Glutamatergic neuron (in vitro differentiated cells): ENCODE data around the gene CCDC43. TPM values are rescaled to one million over a fixed set of nuclear protein-coding genes. Genes with fewer than 3 reads are reported as not detected.
"Not testable (repeated sequence)": the region's sequence is repeated elsewhere in the genome, so short reads cannot be mapped to it uniquely, and the experiment has no call there.

Experiments used
- DNase-seq: peaks from one replicate; pipeline ENCODE4 v3.0.0; 2022
- H3K27ac Mint-ChIP-seq: one replicate; pipeline ENCODE4 v1.8.0; 2020; ENCODE audit warnings: mild to moderate bottlenecking, mixed read lengths, inconsistent platforms; ENCODE audit not compliant: unreplicated experiment
- H3K27me3 Mint-ChIP-seq: one replicate; pipeline ENCODE4 v1.8.0; 2020; ENCODE audit warnings: mild to moderate bottlenecking, moderate library complexity, mixed read lengths, inconsistent platforms; ENCODE audit not compliant: unreplicated experiment
- H3K36me3 Mint-ChIP-seq: one replicate; pipeline ENCODE4 v1.8.0; 2020; ENCODE audit warnings: mild to moderate bottlenecking, mixed read lengths, inconsistent platforms; ENCODE audit not compliant: unreplicated experiment
- H3K4me1 Mint-ChIP-seq: one replicate; pipeline ENCODE4 v1.8.0; 2020; ENCODE audit warnings: mild to moderate bottlenecking, low read depth, mixed read lengths, inconsistent platforms; ENCODE audit not compliant: unreplicated experiment
- H3K4me3 Mint-ChIP-seq: one replicate; pipeline ENCODE4 v1.8.0; 2020; ENCODE audit warnings: mild to moderate bottlenecking, mixed read lengths, inconsistent platforms; ENCODE audit not compliant: unreplicated experiment
- H3K9me3 Mint-ChIP-seq: one replicate; pipeline ENCODE4 v1.8.0; 2020; ENCODE audit warnings: mild to moderate bottlenecking, moderate library complexity, mixed read lengths, inconsistent platforms; ENCODE audit not compliant: unreplicated experiment
- total RNA-seq: library from RNA; stranded (reverse); fragmentation: NEBNext Ultra II Directional; extraction: Animal tissue kit (Norgen Biotek cat#: 25700); gene quantifications from one replicate; pipeline ENCODE4 v1.2.1, GENCODE V29; 2021; ENCODE audit not compliant: unreplicated experiment
- TF ChIP-seq, protein P1 (sequence below): fragments of 200-600 bp; sonication (generic); IDR thresholded peaks from one replicate; pipeline ENCODE4 v1.5.0; 2021; ENCODE audit not compliant: partially characterized antibody, unreplicated experiment

The CCDC43 gene
- total RNA-seq, 1 donor from 2014 or later, result 22.9 TPM

- Mint-ChIP-seq H3K4me1 (no peaks in the 10 kb centered on the region), H3K4me3 (no peak overlapping the region), H3K27ac (no peak overlapping the region), H3K36me3 (no peaks in the 10 kb centered on the region), H3K27me3 (no peaks in the 10 kb centered on the region), H3K9me3 (no peaks in the 10 kb centered on the region)
- no peak for DNase-seq
- TF ChIP-seq, protein P1, sequence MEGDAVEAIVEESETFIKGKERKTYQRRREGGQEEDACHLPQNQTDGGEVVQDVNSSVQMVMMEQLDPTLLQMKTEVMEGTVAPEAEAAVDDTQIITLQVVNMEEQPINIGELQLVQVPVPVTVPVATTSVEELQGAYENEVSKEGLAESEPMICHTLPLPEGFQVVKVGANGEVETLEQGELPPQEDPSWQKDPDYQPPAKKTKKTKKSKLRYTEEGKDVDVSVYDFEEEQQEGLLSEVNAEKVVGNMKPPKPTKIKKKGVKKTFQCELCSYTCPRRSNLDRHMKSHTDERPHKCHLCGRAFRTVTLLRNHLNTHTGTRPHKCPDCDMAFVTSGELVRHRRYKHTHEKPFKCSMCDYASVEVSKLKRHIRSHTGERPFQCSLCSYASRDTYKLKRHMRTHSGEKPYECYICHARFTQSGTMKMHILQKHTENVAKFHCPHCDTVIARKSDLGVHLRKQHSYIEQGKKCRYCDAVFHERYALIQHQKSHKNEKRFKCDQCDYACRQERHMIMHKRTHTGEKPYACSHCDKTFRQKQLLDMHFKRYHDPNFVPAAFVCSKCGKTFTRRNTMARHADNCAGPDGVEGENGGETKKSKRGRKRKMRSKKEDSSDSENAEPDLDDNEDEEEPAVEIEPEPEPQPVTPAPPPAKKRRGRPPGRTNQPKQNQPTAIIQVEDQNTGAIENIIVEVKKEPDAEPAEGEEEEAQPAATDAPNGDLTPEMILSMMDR, result no peak
Measured at GRCh38 chr17:44707755-44708400, 18.3 kb upstream of the CCDC43 start.

DNA sequence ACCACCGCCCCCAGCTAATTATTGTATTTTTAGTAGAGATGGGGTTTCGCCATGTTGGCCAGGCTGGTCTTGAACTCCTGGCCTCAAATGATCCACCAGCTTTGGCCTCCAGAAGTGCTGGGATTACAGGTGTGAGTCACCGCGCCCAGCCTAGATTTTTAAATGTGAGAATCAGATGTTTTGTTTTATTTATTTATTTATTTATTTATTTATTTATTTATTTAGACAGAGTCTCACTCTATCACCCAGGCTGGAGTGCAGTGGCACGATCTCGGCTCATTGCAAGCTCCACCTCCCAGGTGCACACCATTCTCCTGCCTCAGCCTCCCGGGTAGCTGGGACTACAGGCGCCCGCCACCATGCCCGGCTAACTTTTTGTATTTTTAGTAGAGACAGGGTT is 10.7 kb upstream of the CCDC43 start:
- not testable (repeated sequence) for H3K27me3 Mint-ChIP-seq, H3K36me3 Mint-ChIP-seq, H3K27ac Mint-ChIP-seq, H3K9me3 Mint-ChIP-seq, DNase-seq, H3K4me1 Mint-ChIP-seq, H3K4me3 Mint-ChIP-seq

DNA sequence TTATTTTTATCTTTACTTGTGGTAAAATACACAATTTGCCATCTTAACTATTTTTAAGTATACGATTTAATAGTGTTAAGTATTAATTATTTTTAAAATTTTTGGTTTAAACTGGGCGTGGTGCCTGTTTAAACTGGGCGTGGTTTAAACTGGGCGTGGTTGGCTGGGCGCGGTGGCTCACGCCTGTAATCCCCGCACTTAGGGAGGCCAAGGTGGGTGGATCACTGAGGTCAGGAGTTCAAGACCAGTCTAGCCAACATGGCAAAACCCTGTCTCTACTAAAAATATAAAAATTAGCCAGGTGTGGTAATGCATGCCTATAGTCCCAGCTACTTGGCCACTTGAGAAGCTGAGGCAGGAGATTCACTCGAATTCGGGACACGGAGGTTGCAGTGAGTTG is 4.0 kb upstream of the CCDC43 start:
- Mint-ChIP-seq H3K4me1 (peaks cover 4% of the 10 kb centered on the region), H3K9me3 (no peaks in the 10 kb centered on the region), H3K36me3 (no peaks in the 10 kb centered on the region), H3K27ac (no peak overlapping the region), H3K4me3 (no peak overlapping the region), H3K27me3 (peaks cover 3% of the 10 kb centered on the region)
- TF ChIP-seq, protein P1, result no peak
- no peak for DNase-seq

GRCh38 chr17:44690746-44691306 is 1.2 kb upstream of the CCDC43 start:
- not testable (repeated sequence) for H3K9me3 Mint-ChIP-seq, H3K36me3 Mint-ChIP-seq, H3K27me3 Mint-ChIP-seq, H3K27ac Mint-ChIP-seq, H3K4me1 Mint-ChIP-seq, DNase-seq
- peak overlapping the region; percentile 38 for H3K4me3 Mint-ChIP-seq

DNA sequence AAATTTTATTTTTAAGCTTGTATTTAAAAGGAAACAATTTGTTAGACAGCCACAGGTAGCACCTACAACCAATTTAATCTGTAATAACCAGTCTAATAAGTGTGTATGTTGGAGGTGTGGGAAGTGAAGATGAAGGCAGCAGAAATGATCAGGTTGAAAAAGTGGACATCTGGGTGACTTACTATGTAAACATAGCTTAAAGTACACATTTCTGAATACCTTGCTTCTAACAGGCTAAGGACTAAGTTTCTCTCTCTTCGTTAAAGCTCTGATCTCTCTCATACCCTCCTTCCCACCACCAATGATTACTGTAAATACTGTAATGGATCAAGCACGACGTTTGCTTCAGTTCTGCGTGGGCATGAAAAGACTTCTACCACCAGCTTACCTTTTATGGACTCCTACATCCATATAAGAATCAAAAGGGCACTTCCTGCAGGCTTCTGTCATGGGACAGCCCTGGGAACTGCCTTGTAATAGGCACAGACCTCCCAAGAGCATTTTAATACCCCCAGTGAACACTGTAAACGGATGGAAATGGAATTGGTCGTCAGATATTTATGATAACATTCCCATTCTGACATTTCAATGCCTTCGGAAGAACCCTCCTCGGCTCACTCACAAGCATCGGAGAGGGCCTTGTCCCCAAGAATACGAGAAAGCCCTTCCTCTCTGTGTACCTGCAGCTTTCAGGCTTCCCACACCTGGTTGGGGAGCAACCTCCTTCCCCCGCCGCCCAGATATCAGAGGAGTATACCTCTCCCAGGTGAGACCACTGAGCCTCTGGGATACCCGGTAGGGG is 700 bp downstream of the CCDC43 start:
- no peaks in the 10 kb centered on the region for H3K9me3 Mint-ChIP-seq
- H3K27me3 Mint-ChIP-seq, result no peaks in the 10 kb centered on the region
- H3K36me3 Mint-ChIP-seq, result no peaks in the 10 kb centered on the region
- DNase-seq, result no peak
- H3K4me3 Mint-ChIP-seq, result peak overlapping the region; percentile 96
- H3K4me1 Mint-ChIP-seq, result peaks cover 7% of the 10 kb centered on the region
- TF ChIP-seq, protein P1, result no peak
- H3K27ac Mint-ChIP-seq, result peak overlapping the region; percentile 80

DNA sequence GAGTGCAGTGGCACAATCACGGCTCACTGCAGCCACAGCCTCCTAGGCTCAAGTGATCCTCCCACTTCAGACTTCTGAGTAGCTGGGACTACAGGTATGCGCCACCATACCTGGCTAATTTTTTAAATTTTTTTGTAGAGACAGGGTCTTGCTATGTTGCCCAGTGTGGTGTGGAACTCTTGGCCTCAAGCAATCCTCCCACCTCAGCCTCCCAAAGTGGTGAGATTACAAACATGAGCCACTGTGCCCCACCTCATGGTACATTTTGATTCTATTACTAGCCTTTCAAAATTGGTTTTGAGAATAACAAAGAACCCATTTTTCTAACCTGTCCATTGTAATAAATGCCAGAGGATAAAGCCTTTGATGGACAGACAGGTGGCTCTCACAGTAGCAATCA is 1.4 kb downstream of the CCDC43 start:
- Mint-ChIP-seq H3K4me1 (peaks cover 7% of the 10 kb centered on the region), H3K36me3 (no peaks in the 10 kb centered on the region), H3K27ac (no peak overlapping the region), H3K9me3 (no peaks in the 10 kb centered on the region), H3K27me3 (no peaks in the 10 kb centered on the region), H3K4me3 (peak overlapping the region; percentile 96)
- TF ChIP-seq, protein P1, result no peak
- DNase-seq, result no peak
